Central memory CD8-positive, alpha-beta T cell (primary cell): Measurements from ENCODE around the gene KIAA1549.

Experiments
- ATAC-seq: fragments of 150-1000 bp; cut with Tn5 transposase; replicated peaks from 2 replicates; pipeline ENCODE4 v1.10.0; 2022; ENCODE audit warnings: mild to moderate bottlenecking, moderate FRiP score, moderate number of reproducible peaks; ENCODE audit not compliant: poor library complexity, severe bottlenecking; ENCODE audit errors: extremely low read depth
- DNase-seq, 2 donors: peaks; one replicate each; pipeline ENCODE4 v3.0.0; 2021; ENCODE audit warnings: low spot score in 2 of 2
- H3K27ac Mint-ChIP-seq: one replicate; pipeline ENCODE4 v1.8.0; 2022; ENCODE audit warnings: low read depth, mild to moderate bottlenecking, moderate library complexity, mixed read lengths
- H3K27me3 Mint-ChIP-seq: one replicate; pipeline ENCODE4 v1.8.0; 2022; ENCODE audit warnings: mixed read lengths
- H3K36me3 Mint-ChIP-seq: one replicate; pipeline ENCODE4 v1.8.0; 2022; ENCODE audit warnings: mild to moderate bottlenecking, moderate library complexity, mixed read lengths; ENCODE audit not compliant: insufficient read depth
- H3K4me1 Mint-ChIP-seq: one replicate; pipeline ENCODE4 v1.8.0; 2022; ENCODE audit warnings: mixed read lengths
- H3K4me3 Mint-ChIP-seq: one replicate; pipeline ENCODE4 v1.8.0; 2022; ENCODE audit warnings: mild to moderate bottlenecking, moderate library complexity, mixed read lengths
- H3K9me3 Mint-ChIP-seq: one replicate; pipeline ENCODE4 v1.8.0; 2022; ENCODE audit warnings: mixed read lengths

KIAA1549 gene

GRCh38 chr7:138838166-138838565, 143.0 kb downstream of the KIAA1549 start:
- Mint-ChIP-seq H3K27ac (no peak overlapping the region), H3K4me3 (no peak overlapping the region), H3K36me3 (no peaks in the 10 kb centered on the region), H3K9me3 (no peaks in the 10 kb centered on the region), H3K4me1 (peaks cover 5% of the 10 kb centered on the region), H3K27me3 (peaks cover 62% of the 10 kb centered on the region)
- DNase-seq (no peak), ATAC-seq (no peak)

- H3K4me1 Mint-ChIP-seq, result peaks cover 5% of the 10 kb centered on the region
- H3K4me3 Mint-ChIP-seq, result no peak overlapping the region
- H3K9me3 Mint-ChIP-seq, result no peaks in the 10 kb centered on the region
- ATAC-seq (no peak), DNase-seq (no peak)
- peaks cover 67% of the 10 kb centered on the region for H3K27me3 Mint-ChIP-seq
- no peak overlapping the region for H3K27ac Mint-ChIP-seq
- no peaks in the 10 kb centered on the region for H3K36me3 Mint-ChIP-seq
Measured at GRCh38 chr7:138837627-138838026, 143.6 kb downstream of the KIAA1549 start.

- H3K27ac Mint-ChIP-seq, result no peak overlapping the region
- H3K36me3 Mint-ChIP-seq, result no peaks in the 10 kb centered on the region
- DNase-seq, result no peak
- H3K4me1 Mint-ChIP-seq, result peaks cover 5% of the 10 kb centered on the region
- peaks cover 75% of the 10 kb centered on the region for H3K27me3 Mint-ChIP-seq
- no peaks in the 10 kb centered on the region for H3K9me3 Mint-ChIP-seq
- ATAC-seq, result no peak
- no peak overlapping the region for H3K4me3 Mint-ChIP-seq
Measured at GRCh38 chr7:138835087-138835486, 146.1 kb downstream of the KIAA1549 start.

DNA sequence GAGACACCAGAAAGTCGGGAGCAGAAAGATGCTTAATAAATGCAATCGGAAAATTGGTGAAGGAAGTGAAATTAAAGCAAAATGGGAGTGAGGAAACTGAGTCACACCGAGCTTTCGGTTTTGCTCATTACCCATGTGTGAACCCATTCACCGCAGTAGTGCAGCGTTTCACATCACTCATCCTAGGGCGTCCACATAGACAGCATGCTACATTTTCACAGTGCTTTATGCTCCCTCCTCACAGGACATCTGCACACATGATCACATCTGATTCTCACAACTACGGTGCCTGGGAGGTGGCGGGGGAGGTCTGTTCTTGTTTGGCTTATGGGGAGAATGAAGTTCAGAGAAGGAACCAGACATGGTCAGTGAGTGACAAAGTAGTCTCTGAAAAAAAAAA, 146.6 kb downstream of the KIAA1549 start:
- Mint-ChIP-seq H3K4me1 (peaks cover 5% of the 10 kb centered on the region), H3K27me3 (peaks cover 70% of the 10 kb centered on the region), H3K4me3 (peak overlapping the region; percentile 54), H3K9me3 (no peaks in the 10 kb centered on the region), H3K36me3 (no peaks in the 10 kb centered on the region), H3K27ac (no peak overlapping the region)
- ATAC-seq, result peak; percentile 43
- DNase-seq, result no peak

DNA sequence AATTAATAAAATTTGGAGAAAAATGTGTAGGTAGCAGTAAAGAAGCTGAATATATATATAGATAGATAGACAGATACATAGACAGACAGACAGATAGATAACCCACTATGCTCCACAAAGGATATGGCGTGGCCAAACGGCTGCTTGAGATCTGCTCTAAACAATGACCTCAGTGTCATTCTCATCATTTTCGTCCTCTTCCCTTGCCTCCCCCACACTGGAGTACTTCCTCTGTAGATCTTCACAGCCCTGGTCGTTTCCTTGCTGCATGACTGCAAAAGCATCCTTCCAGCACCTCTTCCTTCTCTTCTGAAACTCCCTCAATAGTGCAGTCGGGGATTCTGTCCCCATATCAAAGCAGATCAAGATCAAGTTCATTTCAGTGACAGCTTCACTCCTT, 147.6 kb downstream of the KIAA1549 start:
- DNase-seq (no peak), ATAC-seq (no peak)
- no peak overlapping the region for H3K4me3 Mint-ChIP-seq
- no peak overlapping the region for H3K27ac Mint-ChIP-seq
- H3K4me1 Mint-ChIP-seq, result peaks cover 5% of the 10 kb centered on the region
- no peaks in the 10 kb centered on the region for H3K36me3 Mint-ChIP-seq
- H3K27me3 Mint-ChIP-seq, result peaks cover 60% of the 10 kb centered on the region
- H3K9me3 Mint-ChIP-seq, result no peaks in the 10 kb centered on the region

DNA sequence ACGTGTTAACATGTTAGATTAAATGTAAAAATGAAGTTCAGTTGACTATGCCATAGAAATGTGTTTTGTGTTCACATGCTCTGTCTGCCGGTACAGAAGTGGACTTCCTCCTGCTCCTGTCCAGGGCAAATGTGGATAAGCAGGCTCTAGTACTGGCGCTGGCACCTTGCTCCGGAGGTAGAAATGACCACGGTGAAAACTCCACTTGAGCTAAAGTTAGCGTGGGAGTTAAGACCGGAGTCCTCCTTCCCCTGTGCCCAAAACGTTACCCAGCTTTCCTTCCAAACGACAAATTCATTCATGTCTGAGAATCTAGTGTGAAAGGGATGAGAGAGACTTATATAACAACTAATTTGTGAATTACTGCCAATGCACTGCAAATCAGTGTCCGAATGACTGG, 148.2 kb downstream of the KIAA1549 start:
- DNase-seq (no peak), ATAC-seq (no peak)
- H3K36me3 Mint-ChIP-seq, result no peaks in the 10 kb centered on the region
- no peak overlapping the region for H3K4me3 Mint-ChIP-seq
- H3K4me1 Mint-ChIP-seq, result peaks cover 5% of the 10 kb centered on the region
- H3K9me3 Mint-ChIP-seq, result no peaks in the 10 kb centered on the region
- peaks cover 54% of the 10 kb centered on the region for H3K27me3 Mint-ChIP-seq
- H3K27ac Mint-ChIP-seq, result no peak overlapping the region

GRCh38 chr7:138829335-138829734, 151.9 kb downstream of the KIAA1549 start:
- DNase-seq (no peak), ATAC-seq (no peak)
- Mint-ChIP-seq H3K4me1 (peaks cover under 1% of the 10 kb centered on the region), H3K27ac (no peak overlapping the region), H3K27me3 (peaks cover 35% of the 10 kb centered on the region), H3K4me3 (no peak overlapping the region), H3K36me3 (no peaks in the 10 kb centered on the region), H3K9me3 (no peaks in the 10 kb centered on the region)

DNA sequence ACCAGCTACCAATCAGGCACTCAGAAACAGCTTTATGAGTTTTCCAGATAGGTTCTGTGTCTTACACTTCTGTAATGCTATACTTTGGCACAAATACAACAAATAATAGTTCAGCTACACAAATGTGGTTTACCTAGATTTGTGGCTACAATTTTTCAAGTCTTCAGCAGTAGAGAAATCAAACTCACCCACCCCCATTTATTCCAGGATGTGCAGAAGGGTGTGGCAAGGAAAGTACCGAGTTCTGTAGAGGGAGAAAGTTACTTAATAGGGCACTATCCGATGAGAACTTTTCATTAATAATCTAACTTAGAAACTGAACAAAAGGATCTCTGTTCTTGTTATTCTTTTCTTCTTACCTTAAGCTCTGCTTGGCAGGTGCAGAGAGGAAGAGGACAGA, 152.9 kb downstream of the KIAA1549 start:
- Mint-ChIP-seq H3K9me3 (no peaks in the 10 kb centered on the region), H3K27ac (no peak overlapping the region), H3K4me3 (no peak overlapping the region), H3K36me3 (no peaks in the 10 kb centered on the region), H3K27me3 (peaks cover 25% of the 10 kb centered on the region), H3K4me1 (no peaks in the 10 kb centered on the region)
- ATAC-seq, result no peak
- DNase-seq, result no peak

- no peak overlapping the region for H3K27ac Mint-ChIP-seq
- no peak overlapping the region for H3K4me3 Mint-ChIP-seq
- no peaks in the 10 kb centered on the region for H3K27me3 Mint-ChIP-seq
- H3K36me3 Mint-ChIP-seq, result no peaks in the 10 kb centered on the region
- no peak for ATAC-seq
- no peaks in the 10 kb centered on the region for H3K9me3 Mint-ChIP-seq
- no peak for DNase-seq
- H3K4me1 Mint-ChIP-seq, result no peaks in the 10 kb centered on the region
Measured at GRCh38 chr7:138825049-138825721, 156.0 kb downstream of the KIAA1549 start.

DNA sequence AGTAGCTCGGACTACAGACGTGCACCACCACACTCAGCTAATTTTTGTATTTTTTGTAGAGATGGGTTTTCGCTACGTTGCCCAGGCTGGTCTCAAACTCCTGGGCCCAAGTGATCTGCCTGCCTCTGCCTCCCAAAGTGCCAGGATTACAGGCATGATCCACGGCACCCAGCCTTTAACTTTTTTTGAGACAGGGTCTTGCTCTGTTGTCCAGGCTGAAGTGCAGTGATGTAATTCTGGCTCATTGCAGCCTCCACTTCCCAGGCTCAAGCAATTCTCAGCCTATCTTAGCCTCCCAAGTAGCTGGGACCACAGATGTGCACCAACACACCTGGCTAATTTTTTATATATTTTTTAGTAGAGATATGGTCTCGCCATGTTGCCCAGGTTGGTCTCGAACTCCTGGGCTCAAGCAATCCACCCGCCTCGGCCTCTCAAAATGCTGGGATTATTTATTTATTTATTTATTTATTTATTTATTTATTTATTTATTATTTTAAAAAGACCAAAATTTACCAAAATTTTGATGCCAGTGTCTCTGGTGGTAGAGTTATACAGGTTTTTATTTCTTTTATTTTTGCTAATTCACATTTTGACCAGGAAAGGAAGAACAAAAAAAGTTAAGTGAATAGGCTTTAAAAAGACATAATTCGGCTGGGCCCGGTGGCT, 158.2 kb downstream of the KIAA1549 start:
- Mint-ChIP-seq H3K27me3 (no peaks in the 10 kb centered on the region), H3K4me1 (no peaks in the 10 kb centered on the region), H3K36me3 (no peaks in the 10 kb centered on the region), H3K9me3 (no peaks in the 10 kb centered on the region), H3K4me3 (no peak overlapping the region), H3K27ac (no peak overlapping the region)
- ATAC-seq, result no peak
- no peak for DNase-seq

DNA sequence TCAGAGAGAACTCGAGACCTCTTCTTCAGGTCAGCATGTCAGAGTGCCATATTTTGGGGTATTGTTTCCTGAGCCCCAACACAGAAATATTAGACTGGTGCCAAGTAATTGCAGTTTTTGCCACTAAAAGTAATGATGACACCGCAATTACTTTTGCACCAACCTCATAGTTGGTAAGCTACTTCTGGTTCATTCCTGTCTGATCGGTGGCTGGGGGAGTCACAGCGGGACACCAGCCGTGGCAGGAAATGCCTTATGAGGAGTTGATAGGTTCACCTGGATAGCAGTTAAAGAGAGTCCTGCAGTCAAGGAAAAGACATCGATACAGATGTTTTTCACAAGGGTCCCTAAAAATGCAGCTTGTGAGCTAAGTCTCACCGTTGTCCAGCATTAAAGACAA, 159.3 kb downstream of the KIAA1549 start:
- H3K4me1 Mint-ChIP-seq, result no peaks in the 10 kb centered on the region
- H3K4me3 Mint-ChIP-seq, result no peak overlapping the region
- no peaks in the 10 kb centered on the region for H3K36me3 Mint-ChIP-seq
- ATAC-seq (no peak), DNase-seq (no peak)
- no peaks in the 10 kb centered on the region for H3K9me3 Mint-ChIP-seq
- H3K27me3 Mint-ChIP-seq, result no peaks in the 10 kb centered on the region
- no peak overlapping the region for H3K27ac Mint-ChIP-seq

DNA sequence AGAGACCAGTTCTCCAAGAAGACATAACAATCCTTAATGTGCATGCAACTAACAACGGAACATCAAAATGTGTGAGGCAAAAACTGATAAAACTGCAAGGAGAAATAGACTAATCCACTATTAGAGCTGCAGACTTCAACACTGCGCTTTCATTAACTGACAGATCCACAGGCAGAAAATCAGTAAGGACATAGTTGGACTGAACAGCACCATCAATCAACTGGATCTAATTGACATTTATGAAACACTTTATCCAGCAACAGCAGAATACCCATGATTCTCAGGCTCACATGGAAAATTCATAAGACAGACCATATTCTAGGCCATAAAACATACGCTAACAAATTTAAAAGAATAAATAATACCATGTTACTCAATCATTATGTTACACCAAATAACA, 161.6 kb downstream of the KIAA1549 start:
- DNase-seq (no peak), ATAC-seq (no peak)
- Mint-ChIP-seq H3K4me1 (no peaks in the 10 kb centered on the region), H3K27ac (no peak overlapping the region), H3K27me3 (no peaks in the 10 kb centered on the region), H3K4me3 (no peak overlapping the region), H3K9me3 (no peaks in the 10 kb centered on the region), H3K36me3 (no peaks in the 10 kb centered on the region)

DNA sequence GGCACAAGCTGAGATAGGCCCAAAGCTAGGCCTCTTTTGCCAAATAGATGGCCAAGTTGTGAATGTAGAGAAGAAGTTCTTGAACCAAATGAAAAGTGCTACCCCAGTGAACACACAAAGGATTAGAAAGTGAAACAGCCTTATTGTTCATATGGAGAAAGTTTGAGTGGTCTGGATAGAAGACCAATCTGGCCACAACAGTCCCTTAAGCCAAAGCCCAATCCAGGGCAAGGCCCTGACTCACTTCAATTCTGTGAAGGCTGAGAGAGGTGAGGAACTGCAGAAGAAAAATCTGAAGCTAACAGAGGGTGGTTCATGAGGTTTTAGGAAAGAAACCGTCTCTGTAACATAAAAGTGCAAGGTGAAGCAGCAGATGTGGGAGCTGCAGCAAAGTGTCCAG, 164.5 kb downstream of the KIAA1549 start:
- Mint-ChIP-seq H3K4me3 (no peak overlapping the region), H3K9me3 (no peaks in the 10 kb centered on the region), H3K4me1 (no peaks in the 10 kb centered on the region), H3K27ac (no peak overlapping the region), H3K27me3 (no peaks in the 10 kb centered on the region), H3K36me3 (no peaks in the 10 kb centered on the region)
- ATAC-seq (no peak), DNase-seq (no peak)
